Measurements from ENCODE around the gene CACNB2.

GRCh38 chr10:18583575-18584270 is 443.5 kb downstream of the CACNB2 start:
- TF ChIP-seq CTCF (IDR thresholded peaks at IDR 0.05; ENCODE audit: low read depth, low read length, poor library complexity, severe bottlenecking) (peak; percentile 34), EZH2phosphoT487 (IDR thresholded peaks at IDR 0.05; ENCODE audit: borderline replicate concordance, low read length) (no peak)

All from DOHH2 (cell line).